Fibroblast of lung (primary cell): Measurements from ENCODE around the gene TES. TPM values are rescaled to one million over a fixed set of nuclear protein-coding genes. Genes with fewer than 3 reads are reported as not detected.

ENCODE experiments used
- DNase-seq, 2 donors: peaks; one replicate each; pipeline versions ENCODE4 v3.0.0 to v3.0.0-alpha.2; 2010; ENCODE audit warnings: low read depth in 2 of 2
- H2AFZ ChIP-seq: 2 replicates; pipeline ENCODE4 v1.5.1; 2012; ENCODE audit warnings: low read length, control low read depth, inconsistent platforms
- H3K27ac ChIP-seq: 2 replicates; pipeline ENCODE4 v1.5.1; 2011; ENCODE audit warnings: low read length, control low read depth; ENCODE audit not compliant: insufficient read depth
- H3K27me3 ChIP-seq: 2 replicates; pipeline ENCODE4 v1.5.1; 2011; ENCODE audit warnings: mild to moderate bottlenecking, low read length; ENCODE audit not compliant: control insufficient read depth, insufficient read depth
- H3K36me3 ChIP-seq: 2 replicates; pipeline ENCODE4 v1.5.1; 2011; ENCODE audit warnings: low read length; ENCODE audit not compliant: control insufficient read depth, insufficient read depth
- H3K4me1 ChIP-seq: 2 replicates; pipeline ENCODE4 v1.5.1; 2011; ENCODE audit warnings: low read length; ENCODE audit not compliant: control insufficient read depth, insufficient read depth; ENCODE audit errors: extremely low read depth
- H3K4me2 ChIP-seq: 2 replicates; pipeline ENCODE4 v1.5.1; 2011; ENCODE audit warnings: low read length, control low read depth; ENCODE audit not compliant: insufficient read depth; ENCODE audit errors: extremely low read depth
- H3K4me3 ChIP-seq, 4 experiments: fragments of 200-600 bp in 1 of 4; sonication (generic) in 1 of 4; replicated peaks in 1 of 4; 2 replicates each; pipeline ENCODE4 v1.5.1; 2011 to 2016; ENCODE audit warnings: low read length in 4 of 4, low read depth in 3 of 4, mild to moderate bottlenecking in 3 of 4, control low read depth in 2 of 4, inconsistent platforms in 1 of 4, mixed read lengths in 1 of 4; ENCODE audit not compliant: insufficient read depth in 1 of 4; ENCODE audit errors: control extremely low read depth in 1 of 4
- H3K79me2 ChIP-seq: 2 replicates; pipeline ENCODE4 v1.5.1; 2012; ENCODE audit warnings: mild to moderate bottlenecking, low read length, inconsistent platforms; ENCODE audit not compliant: control insufficient read depth, insufficient read depth
- H3K9ac ChIP-seq: 2 replicates; pipeline ENCODE4 v1.5.1; 2011; ENCODE audit warnings: mild to moderate bottlenecking, low read length, control low read depth; ENCODE audit not compliant: insufficient read depth
- H3K9me3 ChIP-seq: 2 replicates; pipeline ENCODE4 v1.5.1; 2012; ENCODE audit warnings: low read depth, low read length; ENCODE audit not compliant: control insufficient read depth, insufficient read depth
- H4K20me1 ChIP-seq: 2 replicates; pipeline ENCODE4 v1.5.1; 2011; ENCODE audit warnings: low read length; ENCODE audit not compliant: control insufficient read depth, insufficient read depth; ENCODE audit errors: extremely low read depth
- CTCF ChIP-seq, 2 donors: IDR thresholded peaks in 1 of 2; conservative IDR thresholded peaks in 1 of 2; 1 replicate in 1 of 2; 2 replicates in 1 of 2; pipeline ENCODE4 v1.5.1; 2011 to 2012; ENCODE audit warnings: low read length in 2 of 2, control low read depth in 1 of 2, inconsistent platforms in 1 of 2, low read depth in 1 of 2, mild to moderate bottlenecking in 1 of 2
- EZH2 ChIP-seq: IDR thresholded peaks from 2 replicates; pipeline ENCODE4 v1.5.1; 2012; ENCODE audit warnings: low read length, control low read depth, mild to moderate bottlenecking; ENCODE audit errors: missing control alignments
- polyA plus RNA-seq, 2 donors: library from polyadenylated mRNA; depleted of rRNA in 1 of 2; stranded (reverse) in 1 of 2; unstranded in 1 of 2; fragments of >200 nt; gene quantifications; 2 replicates each; pipeline ENCODE4 v1.2.1, GENCODE V29; 2011 to 2012; ENCODE audit warnings: missing spikeins in 1 of 2
- total RNA-seq: library from RNA; depleted of rRNA; stranded (reverse); fragments of >200 nt; gene quantifications from 2 replicates; pipeline ENCODE4 v1.2.1, GENCODE V29; 2014

Gene TES
- total and polyA plus RNA-seq, 2 donors (not counting 1 experiment from before 2014, with no cell fraction given): 17.7 to 64.1 TPM

GRCh38 chr7:116222501-116222900 lies 12.2 kb downstream of the TES start:
- TF ChIP-seq CTCF (conservative IDR thresholded peaks at IDR 0.05 in 1 of 2, IDR thresholded peaks at IDR 0.05 in 1 of 2; ENCODE audit: low read depth in 1 of 2, low read length in 2 of 2): no peak
- no peak for TF ChIP-seq EZH2
- H3K4me3 ChIP-seq: no peak overlapping the region
- no peak overlapping the region for H3K27ac ChIP-seq
- H3K4me1 ChIP-seq: peaks cover 14% of the 10 kb centered on the region
- no peak overlapping the region for H3K9ac ChIP-seq
- no peak for DNase-seq
- peaks cover 43% of the 10 kb centered on the region for H3K79me2 ChIP-seq
- no peaks in the 10 kb centered on the region for H3K27me3 ChIP-seq
- no peaks in the 10 kb centered on the region for H3K9me3 ChIP-seq
- no peaks in the 10 kb centered on the region for H3K36me3 ChIP-seq
- no peak overlapping the region for H2AFZ ChIP-seq
- no peaks in the 10 kb centered on the region for H4K20me1 ChIP-seq
- H3K4me2 ChIP-seq: no peak overlapping the region

- H3K4me1 ChIP-seq: peaks cover 8% of the 10 kb centered on the region
- no peaks in the 10 kb centered on the region for H4K20me1 ChIP-seq
- TF ChIP-seq EZH2: no peak
- no peak for TF ChIP-seq CTCF (conservative IDR thresholded peaks at IDR 0.05 in 1 of 2, IDR thresholded peaks at IDR 0.05 in 1 of 2; ENCODE audit: low read depth in 1 of 2, low read length in 2 of 2)
- no peak overlapping the region for H3K9ac ChIP-seq
- H3K4me2 ChIP-seq: no peak overlapping the region
- no peak overlapping the region for H3K27ac ChIP-seq
- DNase-seq: no peak
- H3K9me3 ChIP-seq: no peaks in the 10 kb centered on the region
- no peak overlapping the region for H2AFZ ChIP-seq
- H3K4me3 ChIP-seq: no peak overlapping the region
- H3K36me3 ChIP-seq: no peaks in the 10 kb centered on the region
- peaks cover 43% of the 10 kb centered on the region for H3K79me2 ChIP-seq
- H3K27me3 ChIP-seq: no peaks in the 10 kb centered on the region
These were observed 13.2 kb downstream of the TES start for GRCh38 chr7:116223588-116223987.

- Histone ChIP-seq H3K9me3 (no peaks in the 10 kb centered on the region), H4K20me1 (no peaks in the 10 kb centered on the region), H3K36me3 (no peaks in the 10 kb centered on the region), H2AFZ (no peak overlapping the region), H3K27ac (no peak overlapping the region), H3K4me2 (no peak overlapping the region), H3K4me1 (peaks cover 10% of the 10 kb centered on the region), H3K9ac (no peak overlapping the region), H3K27me3 (no peaks in the 10 kb centered on the region), H3K4me3 (no peak overlapping the region), H3K79me2 (peaks cover 43% of the 10 kb centered on the region)
- DNase-seq: no peak
- TF ChIP-seq CTCF (conservative IDR thresholded peaks at IDR 0.05 in 1 of 2, IDR thresholded peaks at IDR 0.05 in 1 of 2; ENCODE audit: low read depth in 1 of 2, low read length in 2 of 2): no peak
- TF ChIP-seq EZH2: no peak
These were observed 14.3 kb downstream of the TES start for GRCh38 chr7:116224492-116225098.
